Sigmoid colon (tissue), 7 donors: ENCODE results near the gene FMN2. TPM values are rescaled to one million over a fixed set of nuclear protein-coding genes. Genes with fewer than 3 reads are reported as not detected.
A peak's percentile ranks its signal among the peaks of the same experiment; 100 is the strongest.

Source experiments
- DNase-seq: peaks from one replicate; pipeline ENCODE4 v3.0.0-alpha.2; 2019
- H3K27ac ChIP-seq, 4 donors: fragments of 200-600 bp; sonication (generic); one replicate each; pipeline ENCODE4 v1.5.1; 2016 to 2019; ENCODE audit warnings: mild to moderate bottlenecking in 1 of 4
- H3K27me3 ChIP-seq, 3 donors: fragments of 200-600 bp; sonication (generic); one replicate each; pipeline ENCODE4 v1.5.1; 2019; ENCODE audit warnings: mild to moderate bottlenecking in 1 of 3
- H3K36me3 ChIP-seq, 4 donors: fragments of 200-600 bp; sonication (generic); one replicate each; pipeline ENCODE4 v1.5.1; 2016 to 2019
- H3K4me1 ChIP-seq, 4 donors: fragments of 200-600 bp; sonication (generic); one replicate each; pipeline ENCODE4 v1.5.1; 2017 to 2019
- H3K4me3 ChIP-seq, 4 donors: fragments of 200-600 bp; sonication (generic); one replicate each; pipeline ENCODE4 v1.5.1; 2017 to 2019; ENCODE audit warnings: mild to moderate bottlenecking in 2 of 4, moderate library complexity in 1 of 4
- H3K9me3 ChIP-seq, 4 donors: fragments of 200-600 bp in 3 of 4; sonication (generic) in 3 of 4; one replicate each; pipeline versions ENCODE4 v1.5.1 to v1.6.1; 2013 to 2019
- EP300 ChIP-seq, 4 donors: sonication (generic); formaldehyde crosslinking; IDR thresholded peaks; one replicate each; pipeline ENCODE4 v1.6.1; 2017; ENCODE audit warnings: antibody characterized with exemption in 4 of 4
- POLR2A ChIP-seq, 2 donors: fragments of 450-650 bp; IDR thresholded peaks; one replicate each; pipeline ENCODE4 v1.6.1; 2016; ENCODE audit warnings: antibody characterized with exemption in 2 of 2, mild to moderate bottlenecking in 2 of 2, moderate library complexity in 2 of 2
- POLR2AphosphoS5 ChIP-seq, 4 donors: sonication (generic); formaldehyde crosslinking; IDR thresholded peaks; one replicate each; pipeline ENCODE4 v1.6.1; 2017; ENCODE audit warnings: antibody characterized with exemption in 4 of 4
- WGBS, 2 donors: extraction: QIAGEN DNeasy Blood & Tissue Kit; methylation state at CpG; one replicate each; pipeline ENCODE4 v1.1.7; 2013; 5-methylcytosine and 5-hydroxymethylcytosine counted together
- intact Hi-C: fragments of 100-400 bp; cut with DNase I; formaldehyde crosslinking; loops from one replicate; pipeline ENCODE4 v1.15.1; 2023
- polyA plus RNA-seq, 3 donors: library from polyadenylated mRNA; stranded (reverse); fragments of 200-250 nt; gene quantifications; one replicate each; pipeline ENCODE4 v1.2.3, GENCODE V29; 2013
- total RNA-seq, 4 donors: library from RNA; depleted of rRNA; stranded (reverse); fragments of >200 nt; gene quantifications; one replicate each; pipeline ENCODE4 v1.1.0, GENCODE V29; 2016
- TF ChIP-seq, protein P1 (sequence below), 4 experiments: fragments of 450-650 bp in 3 of 4; fragments of 200-600 bp in 1 of 4; IDR thresholded peaks; one replicate each; pipeline ENCODE4 v1.5.1; 2016 to 2019; ENCODE audit warnings: antibody characterized with exemption in 4 of 4, mild to moderate bottlenecking in 3 of 4, moderate library complexity in 2 of 4
- donor health status: healthy with polysubstance abuse.
- donor health status: Bipolar disorder and iron deficiency.
- donor health status: healthy.

FMN2 gene
- total and polyA plus RNA-seq, 7 donors: 1.5 to 16.9 (median 10.3) TPM

DNA sequence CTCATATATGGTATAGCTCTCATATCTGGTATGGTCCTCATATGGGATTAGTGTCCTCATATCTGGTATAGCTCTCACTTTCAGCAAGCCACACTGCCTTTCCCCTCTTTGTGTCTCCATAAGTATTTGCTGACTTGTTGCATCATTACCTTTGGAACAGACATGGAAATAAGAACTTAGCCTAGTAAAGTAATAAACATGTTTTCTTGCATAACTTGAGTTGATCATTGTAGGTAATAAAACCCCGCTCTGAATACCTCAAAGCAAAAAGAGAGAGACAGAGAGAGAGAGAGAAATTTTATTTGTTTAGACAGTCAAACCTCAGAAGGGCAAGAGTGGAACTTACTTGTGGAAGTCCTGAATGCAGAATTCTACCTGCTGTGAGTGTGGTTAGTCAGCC lies 350.0 kb downstream of the FMN2 start:
- Histone ChIP-seq H3K4me3 (no peak overlapping the region), H3K9me3 (no peaks in the 10 kb centered on the region), H3K27me3 (no peaks in the 10 kb centered on the region), H3K4me1 (no peaks in the 10 kb centered on the region), H3K27ac (no peak overlapping the region), H3K36me3 (no peaks in the 10 kb centered on the region)
- DNase-seq: no peak
- WGBS, 2 donors: 14 to 85% methylated on average over 1 of the region's 1 CpG
- intact Hi-C loops: no loop called here
- TF ChIP-seq EP300 (IDR thresholded peaks at IDR 0.05): no peak
- TF ChIP-seq, protein P1, sequence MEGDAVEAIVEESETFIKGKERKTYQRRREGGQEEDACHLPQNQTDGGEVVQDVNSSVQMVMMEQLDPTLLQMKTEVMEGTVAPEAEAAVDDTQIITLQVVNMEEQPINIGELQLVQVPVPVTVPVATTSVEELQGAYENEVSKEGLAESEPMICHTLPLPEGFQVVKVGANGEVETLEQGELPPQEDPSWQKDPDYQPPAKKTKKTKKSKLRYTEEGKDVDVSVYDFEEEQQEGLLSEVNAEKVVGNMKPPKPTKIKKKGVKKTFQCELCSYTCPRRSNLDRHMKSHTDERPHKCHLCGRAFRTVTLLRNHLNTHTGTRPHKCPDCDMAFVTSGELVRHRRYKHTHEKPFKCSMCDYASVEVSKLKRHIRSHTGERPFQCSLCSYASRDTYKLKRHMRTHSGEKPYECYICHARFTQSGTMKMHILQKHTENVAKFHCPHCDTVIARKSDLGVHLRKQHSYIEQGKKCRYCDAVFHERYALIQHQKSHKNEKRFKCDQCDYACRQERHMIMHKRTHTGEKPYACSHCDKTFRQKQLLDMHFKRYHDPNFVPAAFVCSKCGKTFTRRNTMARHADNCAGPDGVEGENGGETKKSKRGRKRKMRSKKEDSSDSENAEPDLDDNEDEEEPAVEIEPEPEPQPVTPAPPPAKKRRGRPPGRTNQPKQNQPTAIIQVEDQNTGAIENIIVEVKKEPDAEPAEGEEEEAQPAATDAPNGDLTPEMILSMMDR (IDR thresholded peaks at IDR 0.05): no peak

DNA sequence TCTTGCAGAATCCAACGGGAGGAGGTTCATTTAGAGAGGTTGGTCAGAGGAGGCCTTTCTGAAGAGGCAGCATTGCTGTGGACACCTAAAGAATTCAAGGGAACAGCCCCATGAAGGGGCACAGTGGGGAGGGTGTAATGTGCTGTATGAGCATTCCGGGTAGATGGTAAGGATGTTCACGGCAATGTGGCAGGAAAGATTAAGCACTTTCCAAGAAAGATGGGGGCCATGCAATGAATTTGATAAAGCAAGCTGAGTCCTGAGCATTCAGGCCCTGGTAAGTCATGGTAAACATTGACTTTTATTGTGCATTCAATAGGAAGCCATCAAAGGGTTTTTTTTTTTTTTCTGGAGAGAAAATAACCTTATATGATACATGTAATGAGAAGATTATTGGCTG lies 353.7 kb downstream of the FMN2 start:
- Histone ChIP-seq H3K36me3 (no peaks in the 10 kb centered on the region), H3K9me3 (no peaks in the 10 kb centered on the region), H3K4me3 (no peak overlapping the region), H3K27me3 (no peaks in the 10 kb centered on the region), H3K4me1 (no peaks in the 10 kb centered on the region), H3K27ac (no peak overlapping the region)
- WGBS, 2 donors: 37 to 73% methylated on average over 3 of the region's 3 CpGs
- intact Hi-C loops: no loop called here
- DNase-seq: no peak
- TF ChIP-seq POLR2AphosphoS5 (IDR thresholded peaks at IDR 0.05) (no peak), POLR2A (IDR thresholded peaks at IDR 0.05) (no peak), EP300 (IDR thresholded peaks at IDR 0.05) (no peak)
- TF ChIP-seq, protein P1 (IDR thresholded peaks at IDR 0.05): no peak

DNA sequence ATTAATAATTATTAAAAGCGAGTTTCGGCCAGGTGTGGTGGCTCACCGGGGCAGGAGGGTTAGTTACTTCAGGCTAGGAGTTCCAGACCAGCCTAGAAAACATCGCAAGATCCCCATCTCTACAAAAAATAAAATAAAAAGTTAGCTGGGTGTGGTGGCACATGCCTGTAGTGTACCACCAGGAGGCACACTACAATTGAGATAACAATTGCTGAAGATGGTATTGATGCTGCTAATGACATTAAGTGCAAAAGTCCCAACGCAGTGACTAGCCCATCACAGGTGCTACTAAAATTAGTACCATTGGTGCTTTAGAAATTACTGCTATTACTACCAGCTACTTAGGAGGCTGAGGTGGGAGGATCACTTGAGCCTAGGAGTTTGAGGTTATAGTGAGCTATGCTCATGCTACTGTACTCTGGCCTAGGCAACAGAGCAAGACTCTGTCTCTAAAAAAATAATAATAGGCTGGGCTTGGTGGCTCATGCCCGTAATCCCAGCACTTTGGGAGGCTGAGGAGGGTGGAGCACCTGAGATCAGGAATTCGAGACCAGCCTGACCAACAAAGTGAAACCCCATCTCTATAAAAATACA lies 363.6 kb downstream of the FMN2 start:
- 73 to 76% methylated on average over 7 of the region's 7 CpGs for WGBS, 2 donors
- Histone ChIP-seq H3K36me3 (no peaks in the 10 kb centered on the region), H3K27ac (no peak overlapping the region), H3K9me3 (no peaks in the 10 kb centered on the region), H3K4me1 (no peaks in the 10 kb centered on the region), H3K4me3 (no peak overlapping the region), H3K27me3 (no peaks in the 10 kb centered on the region)
- no peak for DNase-seq
- intact Hi-C loops: no loop called here
- TF ChIP-seq EP300 (IDR thresholded peaks at IDR 0.05) (no peak), POLR2AphosphoS5 (IDR thresholded peaks at IDR 0.05) (no peak)
- TF ChIP-seq, protein P1 (IDR thresholded peaks at IDR 0.05): peak in 1 of 4 experiments; percentile 35

DNA sequence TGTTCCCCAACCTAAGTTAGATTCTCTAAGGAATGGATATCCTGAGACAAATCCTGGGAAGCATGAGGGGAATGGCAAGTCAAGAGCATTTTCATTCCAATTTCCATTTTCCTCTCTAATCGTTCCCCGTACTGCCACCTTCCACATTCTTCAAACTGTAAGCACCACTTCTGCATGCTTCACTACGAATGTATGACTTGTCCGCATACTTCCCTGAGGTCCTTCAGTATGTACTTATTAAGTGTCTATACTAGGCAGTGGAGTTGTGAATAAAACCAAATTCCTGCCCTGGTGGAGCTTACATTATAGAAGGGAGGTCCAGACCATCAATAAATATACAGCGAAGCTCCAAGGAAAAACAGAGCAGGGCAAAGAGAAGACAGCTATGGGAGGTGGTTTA lies 365.5 kb downstream of the FMN2 start:
- no peak for TF ChIP-seq EP300 (IDR thresholded peaks at IDR 0.05)
- TF ChIP-seq, protein P1 (IDR thresholded peaks at IDR 0.05): no peak
- WGBS, 2 donors: 91 to 93% methylated on average over 5 of the region's 5 CpGs

DNA sequence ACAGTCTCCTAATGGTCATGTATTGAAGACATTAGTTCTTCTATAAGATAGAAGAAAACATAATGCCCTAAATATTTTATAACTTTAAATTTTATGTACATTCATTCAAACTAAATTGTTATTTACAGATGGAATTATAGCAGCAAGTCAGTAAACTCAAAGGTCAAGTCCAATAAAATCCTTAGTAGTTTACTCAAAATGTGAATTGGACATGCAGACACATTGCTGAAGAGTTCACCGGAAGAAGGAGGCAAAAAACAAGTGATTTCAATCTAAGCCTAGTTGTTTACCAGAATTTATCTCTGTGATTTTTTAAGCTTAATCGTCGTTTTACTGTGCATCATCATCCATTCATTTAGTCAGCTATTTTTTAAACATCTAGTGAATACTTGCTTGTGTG lies 370.6 kb downstream of the FMN2 start:
- no peak overlapping the region for H3K4me3 ChIP-seq
- H3K4me1 ChIP-seq: peaks cover 0 to 15% (median 14%) of the 10 kb centered on the region in 4 donors
- no peaks in the 10 kb centered on the region for H3K27me3 ChIP-seq
- no peak overlapping the region for H3K27ac ChIP-seq
- TF ChIP-seq, protein P1 (IDR thresholded peaks at IDR 0.05): no peak
- no peaks in the 10 kb centered on the region for H3K36me3 ChIP-seq
- 8 to 60% methylated on average over 3 of the region's 3 CpGs for WGBS, 2 donors
- no peak for DNase-seq
- intact Hi-C loops: loop anchor here (5.0 kb wide), 1 partner anchor 135 kb away; no protein-coding TSS in a partner anchor
- no peaks in the 10 kb centered on the region for H3K9me3 ChIP-seq

More for the DNA sequence above, 365.5 kb downstream of the FMN2 start:
- H3K27ac ChIP-seq: no peak overlapping the region
- no peaks in the 10 kb centered on the region for H3K4me1 ChIP-seq
- no peaks in the 10 kb centered on the region for H3K36me3 ChIP-seq
- no peak overlapping the region for H3K4me3 ChIP-seq
- no peak for DNase-seq
- H3K9me3 ChIP-seq: no peaks in the 10 kb centered on the region
- no peaks in the 10 kb centered on the region for H3K27me3 ChIP-seq
- intact Hi-C loops: no loop called here
